ENCODE measurements around the gene HAPSTR1.

DNA sequence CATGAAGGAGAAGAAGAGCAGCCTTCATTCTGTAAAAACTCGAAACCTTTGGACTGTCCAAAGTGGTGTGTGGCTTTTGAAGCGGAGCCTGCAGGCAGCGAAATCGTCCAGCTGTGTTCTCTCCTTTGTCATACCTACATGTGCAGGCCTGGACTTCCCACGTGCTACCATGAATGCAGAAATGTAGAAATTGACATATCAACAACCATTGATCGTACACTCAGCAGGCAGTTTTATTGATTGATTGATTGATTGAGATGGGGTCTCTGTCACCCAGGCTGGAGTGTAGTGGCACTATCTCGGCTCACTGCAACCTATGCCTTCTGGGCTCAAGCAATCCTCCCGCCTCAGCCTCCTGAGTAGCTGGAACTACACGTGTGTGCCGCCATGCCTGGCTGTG is 2.6 kb upstream of the HAPSTR1 start:
- TF ChIP-seq, protein P1, sequence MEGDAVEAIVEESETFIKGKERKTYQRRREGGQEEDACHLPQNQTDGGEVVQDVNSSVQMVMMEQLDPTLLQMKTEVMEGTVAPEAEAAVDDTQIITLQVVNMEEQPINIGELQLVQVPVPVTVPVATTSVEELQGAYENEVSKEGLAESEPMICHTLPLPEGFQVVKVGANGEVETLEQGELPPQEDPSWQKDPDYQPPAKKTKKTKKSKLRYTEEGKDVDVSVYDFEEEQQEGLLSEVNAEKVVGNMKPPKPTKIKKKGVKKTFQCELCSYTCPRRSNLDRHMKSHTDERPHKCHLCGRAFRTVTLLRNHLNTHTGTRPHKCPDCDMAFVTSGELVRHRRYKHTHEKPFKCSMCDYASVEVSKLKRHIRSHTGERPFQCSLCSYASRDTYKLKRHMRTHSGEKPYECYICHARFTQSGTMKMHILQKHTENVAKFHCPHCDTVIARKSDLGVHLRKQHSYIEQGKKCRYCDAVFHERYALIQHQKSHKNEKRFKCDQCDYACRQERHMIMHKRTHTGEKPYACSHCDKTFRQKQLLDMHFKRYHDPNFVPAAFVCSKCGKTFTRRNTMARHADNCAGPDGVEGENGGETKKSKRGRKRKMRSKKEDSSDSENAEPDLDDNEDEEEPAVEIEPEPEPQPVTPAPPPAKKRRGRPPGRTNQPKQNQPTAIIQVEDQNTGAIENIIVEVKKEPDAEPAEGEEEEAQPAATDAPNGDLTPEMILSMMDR (IDR thresholded peaks at IDR 0.05; ENCODE audit: insufficient read depth, low read length) = no peak
- no peak for TF ChIP-seq REST (IDR thresholded peaks at IDR 0.05; ENCODE audit: insufficient replicate concordance, low read depth)
- TF ChIP-seq SPI1 (IDR thresholded peaks at IDR 0.05; ENCODE audit: borderline replicate concordance, low read depth) = no peak
- no peak for TF ChIP-seq POLR2AphosphoS5 (IDR thresholded peaks at IDR 0.05; ENCODE audit: low read depth)

Measured in HL-60 (cell line).